ENCODE results near the gene TTC7B.

The TTC7B gene

DNA sequence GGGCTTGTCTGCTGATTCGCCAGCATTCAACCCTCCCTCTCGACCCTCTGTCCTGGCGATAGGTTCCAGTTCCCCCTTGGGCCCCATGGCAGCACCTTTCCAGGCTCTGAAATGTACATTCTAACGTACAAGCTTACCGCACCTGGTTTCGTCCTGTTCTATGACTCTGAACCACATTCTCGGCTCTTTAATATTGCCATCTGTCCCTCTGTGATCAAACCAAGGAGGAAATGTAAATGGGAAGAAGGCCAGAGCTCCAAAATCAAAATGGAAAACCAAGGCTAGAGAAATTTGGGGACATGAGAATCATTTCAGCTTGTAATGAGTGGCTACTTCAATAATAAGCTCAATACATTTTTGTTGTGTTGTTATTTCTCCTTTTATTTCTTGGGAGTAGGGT is 117.2 kb downstream of the TTC7B start:
- DNase-seq, result no peak

DNA sequence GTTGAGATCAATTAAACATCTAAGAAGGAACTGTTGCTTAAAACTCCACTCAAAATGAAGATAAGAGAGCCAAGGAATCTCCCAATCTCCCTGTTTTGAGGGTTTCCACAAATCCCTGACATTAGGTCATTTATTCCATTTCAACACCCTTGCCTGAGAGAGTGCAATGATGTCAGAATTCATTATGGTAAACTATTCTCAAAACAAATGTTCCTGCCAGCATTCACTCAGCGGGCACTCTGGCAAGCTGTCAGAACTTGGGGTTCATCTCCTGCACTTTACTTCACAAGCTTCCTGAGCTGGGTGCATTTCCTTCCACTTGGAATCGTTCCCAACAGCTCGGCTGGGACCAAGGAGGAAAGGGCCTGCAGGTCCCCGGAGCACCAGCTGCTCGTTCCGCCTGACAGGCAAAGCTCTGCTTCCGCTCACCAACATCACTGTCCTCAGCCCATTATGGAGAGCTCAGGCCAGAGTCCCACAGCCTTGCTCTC is 117.8 kb downstream of the TTC7B start:
- peak in 1 of 4 experiments; percentile 11 for DNase-seq

DNA sequence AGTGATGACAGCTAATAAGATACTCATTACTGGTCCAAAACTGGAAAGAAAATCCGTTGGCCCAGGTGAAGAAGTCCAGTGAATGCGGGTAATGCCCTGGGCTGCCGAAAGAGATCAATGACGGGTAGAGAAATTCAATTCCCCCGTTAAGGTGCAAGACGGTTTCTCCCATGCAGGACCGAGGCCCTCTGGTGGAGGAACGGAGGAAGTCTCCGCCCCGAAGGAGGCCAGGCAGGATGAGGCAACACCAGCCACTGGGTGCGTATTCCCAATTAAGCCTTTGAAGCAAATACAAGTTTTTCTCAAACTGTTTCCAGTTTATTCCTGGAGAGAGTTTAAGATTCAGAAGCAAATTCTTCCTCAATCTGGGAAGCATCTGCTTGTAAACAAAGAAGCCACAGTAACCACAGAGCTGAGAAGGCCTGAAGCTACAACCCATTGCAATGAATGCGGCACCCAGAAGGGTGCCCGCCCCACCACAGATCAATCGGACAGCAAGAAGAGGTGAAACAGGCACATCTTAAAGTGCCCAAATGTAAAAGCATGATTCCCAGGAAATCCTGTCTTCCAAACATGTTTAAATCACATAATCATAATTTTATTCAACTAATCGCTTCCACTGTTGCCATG is 118.5 kb downstream of the TTC7B start:
- DNase-seq, result peak; percentile 77 to 91 (median 82)

DNA sequence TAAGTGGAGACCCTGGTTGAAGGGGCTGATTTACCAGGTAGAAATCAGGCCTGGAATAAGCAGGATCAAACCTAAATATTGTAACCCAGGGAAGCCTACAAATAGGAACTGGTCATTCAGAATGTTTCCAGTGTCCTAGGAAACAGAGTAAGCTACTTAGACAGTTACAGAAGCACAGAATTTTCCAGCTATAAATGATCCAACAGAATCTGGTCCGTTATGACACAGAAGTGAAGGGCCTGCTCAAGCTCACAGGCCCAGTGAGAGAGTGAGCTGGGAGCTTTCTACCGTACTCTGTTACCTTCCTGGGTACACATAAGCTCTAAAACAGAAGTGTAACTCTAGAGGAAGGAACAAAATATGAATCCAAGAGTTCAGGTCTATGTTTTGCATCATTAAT is 119.1 kb downstream of the TTC7B start:
- no peak for DNase-seq

DNA sequence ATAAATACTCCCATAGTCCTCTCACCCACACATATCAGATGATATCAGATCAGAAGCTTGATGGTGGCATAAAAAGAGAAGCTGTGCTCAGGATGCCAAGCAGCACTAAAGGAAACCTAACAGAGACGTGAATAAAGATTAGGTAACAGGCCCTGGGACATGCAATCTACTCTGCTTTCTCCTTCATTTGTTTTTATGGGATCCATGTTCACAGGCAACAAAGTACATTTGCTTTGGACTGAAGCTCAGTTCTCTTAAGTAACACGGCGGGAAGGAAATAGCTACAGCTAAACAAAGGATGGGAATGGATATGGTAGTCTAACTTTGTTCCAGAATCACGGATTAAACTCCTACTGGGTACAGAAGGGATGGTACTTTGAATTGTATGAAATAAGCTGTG is 119.5 kb downstream of the TTC7B start:
- no peak for DNase-seq

DNA sequence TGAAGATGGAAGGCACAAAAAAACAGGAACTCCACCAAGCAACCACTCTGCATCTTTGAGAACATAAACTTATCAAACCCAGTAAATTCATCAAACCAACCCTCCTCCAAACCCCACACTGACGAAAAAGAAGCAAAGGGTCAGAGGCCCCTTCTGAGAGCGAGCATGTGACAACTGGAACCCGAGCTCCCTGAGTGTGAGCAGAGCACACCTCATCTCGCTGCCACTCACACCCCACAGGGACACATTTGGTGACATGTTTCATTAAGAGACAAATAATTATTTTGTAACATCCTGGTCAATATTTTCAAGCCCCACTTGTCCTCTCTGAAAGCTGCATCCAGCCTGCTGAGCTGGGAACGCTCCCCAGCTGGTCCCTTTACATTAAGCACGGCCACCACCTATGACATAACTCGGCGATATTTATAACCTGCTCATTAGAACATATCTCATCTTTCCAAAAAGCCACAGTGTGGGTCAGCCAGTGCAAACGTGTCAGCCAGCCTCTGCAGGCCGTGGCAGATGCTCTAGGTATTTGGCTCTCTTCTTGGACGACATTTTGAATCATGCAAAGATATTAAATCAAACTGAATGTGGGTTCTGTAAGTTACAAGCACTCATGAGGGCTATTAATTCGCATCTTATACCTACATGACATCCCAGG is 120.1 kb downstream of the TTC7B start:
- no peak for DNase-seq

DNA sequence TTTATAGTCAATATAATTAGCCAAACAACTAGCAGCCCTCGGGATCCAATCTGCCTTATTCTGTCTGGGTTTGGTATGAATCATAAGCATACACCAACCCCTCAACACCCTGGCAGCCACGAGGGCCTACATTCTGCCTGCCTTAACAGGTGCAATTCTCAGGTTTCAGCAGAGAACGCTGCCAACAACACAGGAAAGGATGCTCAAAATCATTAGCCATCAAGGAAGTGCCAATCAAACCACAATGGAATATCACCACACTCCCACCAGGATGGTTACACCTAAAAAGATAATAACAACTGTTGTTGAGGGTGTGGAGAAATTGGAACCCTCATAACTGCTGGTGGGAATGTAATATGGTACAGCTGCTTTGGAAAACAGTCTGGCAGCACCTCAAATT is 122.8 kb downstream of the TTC7B start:
- DNase-seq, result no peak

DNA sequence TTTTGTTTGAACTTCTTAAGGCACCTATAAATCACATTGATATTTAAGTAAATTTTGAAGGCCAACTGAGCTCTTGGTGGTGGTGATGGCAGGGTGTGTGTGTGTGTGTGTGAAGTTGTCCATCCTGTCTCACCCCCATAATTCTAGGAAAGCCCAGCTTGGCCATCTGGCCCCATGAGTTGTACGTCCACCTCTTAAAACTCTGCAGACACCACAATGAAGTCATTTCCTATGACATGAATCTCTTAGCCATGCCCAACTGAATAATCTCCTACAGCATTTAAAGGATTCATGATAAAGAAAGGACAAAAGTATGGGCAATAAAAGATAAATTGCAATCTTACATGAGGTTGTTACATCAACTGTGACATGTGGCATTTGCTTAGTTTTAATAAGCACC is 123.4 kb downstream of the TTC7B start:
- DNase-seq, result no peak

DNA sequence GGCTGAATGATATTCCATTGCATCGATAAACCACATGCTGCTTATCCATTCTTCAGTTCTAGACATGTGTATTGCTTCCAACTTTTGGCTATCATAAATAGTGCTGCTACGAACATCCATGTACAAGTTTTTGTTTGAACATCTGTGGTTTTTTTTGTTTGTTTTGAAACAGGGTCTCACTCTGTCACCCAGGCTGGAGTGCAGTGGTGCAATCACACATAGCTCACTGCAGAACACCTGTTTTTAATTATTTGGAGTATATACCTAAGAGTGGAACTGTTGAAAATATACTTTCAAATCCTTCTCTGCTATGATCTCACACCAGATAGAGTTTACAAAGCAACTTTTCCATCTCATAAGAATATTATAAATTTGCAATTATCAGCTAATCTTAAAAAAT is 124.2 kb downstream of the TTC7B start:
- no peak for DNase-seq

DNA sequence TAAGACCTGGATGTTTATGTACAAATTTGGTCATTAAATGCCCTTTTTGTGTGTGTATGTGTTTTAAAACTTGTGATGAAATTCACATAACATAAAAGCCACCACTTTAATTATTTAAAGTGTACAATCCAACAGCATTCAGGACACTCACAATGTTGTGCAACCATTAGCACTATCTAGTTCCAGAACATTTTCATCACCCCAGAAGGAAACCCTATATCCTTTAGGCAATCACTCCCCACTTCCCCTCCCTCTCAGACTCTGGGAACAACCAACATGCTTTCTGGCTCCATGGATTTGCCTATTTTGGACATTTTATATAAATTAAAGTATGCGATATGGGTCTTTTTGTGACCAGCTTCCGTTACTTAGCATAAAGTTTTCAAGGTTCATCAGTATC is 124.6 kb downstream of the TTC7B start:
- DNase-seq, result no peak

DNA sequence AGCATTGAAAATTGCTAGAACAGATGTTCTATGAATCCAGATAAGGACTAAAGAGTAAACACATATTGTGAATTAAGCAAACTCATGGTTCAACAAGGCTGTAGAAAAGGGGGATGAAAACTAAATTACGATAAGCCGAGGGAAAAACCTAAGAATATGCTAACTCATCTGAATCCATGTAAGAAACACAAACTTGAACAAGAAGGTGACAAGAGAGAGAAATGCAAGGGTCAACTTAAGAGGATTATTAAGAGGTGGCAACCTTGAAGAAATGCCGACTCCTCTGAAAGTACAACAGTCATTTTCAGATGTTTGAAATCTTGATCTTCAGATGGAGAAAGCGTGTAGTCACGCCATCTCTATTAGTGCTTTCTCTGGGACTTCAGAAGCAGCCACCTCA is 128.6 kb downstream of the TTC7B start:
- DNase-seq, result no peak

DNA sequence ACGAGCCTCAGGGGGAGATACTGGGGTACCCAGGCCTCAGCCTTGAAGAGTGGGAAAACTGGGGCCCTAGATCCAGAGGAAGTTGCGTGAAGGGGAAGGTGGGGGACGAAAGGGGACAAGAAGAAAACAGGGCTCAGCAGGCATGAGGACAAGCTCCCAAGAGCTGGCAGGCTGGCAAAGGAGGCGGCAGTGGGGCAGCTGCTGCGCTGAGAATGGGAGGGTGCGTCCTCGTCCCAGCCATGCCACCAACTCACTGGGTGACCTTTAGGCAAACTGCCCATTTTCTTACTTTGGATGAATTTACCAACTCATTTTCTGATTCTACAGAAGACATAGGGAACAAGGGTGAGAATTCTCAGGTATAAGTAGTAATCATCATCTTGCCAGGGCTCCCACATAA is 133.6 kb downstream of the TTC7B start:
- no peak for DNase-seq

DNA sequence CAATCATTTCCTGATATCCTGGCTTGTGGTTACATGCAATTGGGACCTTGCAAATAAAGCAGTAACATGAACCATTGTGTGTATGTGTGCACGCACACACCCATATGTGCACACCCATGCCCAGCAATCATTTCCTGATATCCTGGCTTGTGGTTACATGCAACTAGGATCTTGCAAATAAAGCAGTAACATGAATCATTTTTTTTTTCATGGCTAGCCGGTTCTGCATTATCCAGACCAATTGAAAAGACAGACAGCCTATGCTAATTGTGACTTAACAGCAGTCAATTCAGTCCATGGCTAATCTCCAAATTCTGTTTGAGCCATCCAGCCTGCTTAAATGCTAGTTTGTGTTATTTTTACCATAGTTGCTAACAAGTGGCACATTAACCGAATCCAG is 134.3 kb downstream of the TTC7B start:
- DNase-seq, result peak in 3 of 4 experiments; percentile 18 to 53 (median 20)

DNA sequence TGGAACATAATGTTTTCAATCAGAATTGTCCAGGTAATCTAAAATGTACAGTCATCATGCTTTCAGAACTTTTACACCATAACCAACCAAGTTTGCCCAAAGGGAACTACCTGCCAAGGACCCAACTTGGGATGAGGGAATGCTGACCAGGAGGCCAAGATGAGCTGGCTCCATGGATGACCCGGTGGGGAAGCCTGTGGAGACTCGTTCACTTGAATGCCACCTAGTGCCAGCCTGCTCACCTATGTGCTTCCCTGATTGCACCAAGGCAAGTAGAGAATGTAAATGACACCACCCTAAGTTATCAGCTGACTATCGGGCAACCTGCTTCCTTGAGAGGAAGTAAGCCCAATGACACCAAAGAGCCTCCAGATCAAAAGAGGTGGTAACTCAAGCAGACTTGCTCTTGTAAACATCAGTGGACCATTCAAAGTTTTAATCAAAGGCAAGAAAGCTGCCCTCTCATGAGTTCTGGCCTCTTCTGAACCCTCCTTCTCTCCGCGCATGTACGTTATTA is 137.3 kb downstream of the TTC7B start:
- no peak for DNase-seq

DNA sequence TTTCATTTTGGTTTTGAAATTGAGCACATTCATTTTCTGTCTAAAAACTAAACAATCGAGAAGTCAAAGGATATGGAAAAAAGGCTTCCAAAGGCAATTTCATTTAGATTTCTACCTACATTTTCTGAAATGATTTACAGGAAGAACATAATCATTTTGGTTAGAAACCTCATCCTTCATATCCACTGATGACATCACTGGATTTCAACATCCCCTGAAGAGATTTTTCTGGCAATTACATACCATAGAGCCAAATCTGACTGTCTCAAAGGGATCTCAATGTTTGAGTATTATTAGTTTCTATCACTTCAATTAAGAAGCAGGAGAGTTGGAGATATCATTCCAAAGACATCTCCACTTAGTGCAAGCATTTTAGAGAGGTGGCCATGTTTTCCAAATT is 137.8 kb downstream of the TTC7B start:
- peak in 2 of 4 experiments; percentile 44 to 51 for DNase-seq

DNA sequence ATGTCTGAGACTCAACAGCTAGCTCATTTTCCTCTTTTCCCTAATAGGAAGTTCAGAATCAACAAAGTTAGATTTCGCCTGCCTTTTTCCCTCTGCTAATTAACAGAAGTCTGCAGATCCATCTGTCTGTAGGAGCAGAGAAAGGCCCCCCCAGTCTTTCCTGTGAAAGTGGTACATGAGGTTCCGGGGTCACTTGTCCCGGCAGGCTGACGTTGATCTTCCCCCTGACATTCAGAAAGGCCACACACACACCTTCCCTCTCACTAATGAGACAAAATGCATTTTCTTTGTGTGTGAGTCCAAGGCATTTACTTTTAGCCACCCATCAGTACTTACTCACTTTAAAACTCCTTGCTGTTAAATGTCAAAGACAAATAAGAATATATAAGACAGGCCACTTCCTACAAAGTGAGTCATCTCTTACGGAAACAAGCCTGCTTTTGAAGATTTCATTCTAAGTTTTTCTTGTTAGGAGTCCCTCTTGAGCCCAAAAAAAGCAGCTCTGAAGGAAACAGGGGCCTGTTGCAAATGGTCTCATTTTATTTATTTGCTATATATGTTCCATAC is 138.7 kb downstream of the TTC7B start:
- DNase-seq, result peak in 2 of 4 experiments; percentile 60

DNA sequence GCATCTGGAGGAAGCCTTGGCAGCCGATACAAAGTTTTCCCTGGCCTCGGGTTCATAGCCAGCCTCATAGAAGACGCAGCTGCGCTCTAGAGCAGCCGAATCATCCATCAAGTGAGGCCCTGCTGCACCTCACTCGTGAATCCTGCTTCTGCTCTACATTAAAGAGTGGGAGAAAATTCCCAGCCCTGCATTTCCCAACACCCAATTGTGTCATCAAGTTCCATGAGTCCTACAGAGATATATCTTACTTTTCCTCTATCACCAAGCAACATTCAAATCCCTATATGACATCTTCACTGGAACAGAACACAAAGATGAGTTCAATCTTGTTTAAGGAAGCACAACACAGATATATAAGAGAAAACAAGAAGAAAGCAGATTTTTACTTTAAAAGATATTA is 139.3 kb downstream of the TTC7B start:
- DNase-seq, result peak in 2 of 4 experiments; percentile 16 to 28

DNA sequence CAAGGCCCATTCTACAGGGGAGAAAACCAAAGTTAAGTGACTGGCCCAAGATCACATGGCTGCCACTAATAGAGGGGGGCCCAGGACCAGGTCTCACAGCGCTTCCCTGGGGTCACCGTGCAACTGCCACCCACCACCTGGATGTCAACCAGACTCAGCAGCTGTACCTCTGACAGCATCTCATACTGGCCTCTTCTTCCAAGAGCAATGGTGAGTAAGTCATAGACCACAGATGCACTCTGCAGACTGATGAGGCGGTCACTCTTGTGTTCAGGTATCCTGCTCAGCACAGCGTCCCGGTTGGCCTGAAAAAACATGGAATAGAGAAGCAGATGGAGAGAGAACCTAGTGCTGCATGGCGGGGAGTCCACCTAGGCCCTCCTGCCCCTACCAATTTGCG is 139.9 kb downstream of the TTC7B start:
- no peak for DNase-seq

DNA sequence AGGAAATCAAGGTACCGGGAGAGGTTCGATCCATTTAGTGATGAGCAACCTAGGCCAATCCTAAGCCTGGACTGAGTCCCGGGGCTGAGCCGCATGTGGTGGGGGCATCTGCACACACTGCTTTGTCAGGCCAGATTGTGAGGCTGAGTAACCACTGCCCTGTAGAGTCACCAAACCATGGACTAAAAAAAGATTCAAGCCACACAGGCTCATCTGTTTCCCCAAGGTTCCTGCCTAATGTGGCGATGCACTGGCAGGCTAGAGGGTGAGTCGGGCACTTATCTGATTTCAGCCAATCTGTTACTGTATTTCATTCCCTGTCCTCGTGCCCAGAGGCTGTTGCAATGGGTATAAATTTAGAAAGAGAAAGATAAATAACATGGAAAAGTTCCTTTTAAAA is 140.8 kb downstream of the TTC7B start:
- peak; percentile 52 to 67 (median 63) for DNase-seq

DNA sequence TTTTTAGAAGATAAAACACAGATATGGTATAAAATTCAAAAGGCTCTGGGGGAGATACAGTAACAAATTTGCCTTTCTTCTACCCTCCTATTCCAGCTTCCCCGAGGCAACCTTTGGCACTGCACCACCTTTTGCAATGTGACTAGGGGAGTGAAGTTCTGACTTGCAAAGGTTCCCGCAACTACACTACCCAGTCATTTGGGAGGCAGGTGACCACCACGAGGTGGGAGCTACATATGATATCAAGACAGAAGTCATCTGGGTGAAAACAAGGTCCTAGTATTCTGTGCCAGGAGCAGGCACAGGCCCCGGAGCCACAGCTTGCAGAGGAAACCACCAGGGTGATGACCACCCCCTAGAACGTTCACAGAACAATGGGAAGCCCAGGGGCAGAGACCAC is 141.5 kb downstream of the TTC7B start:
- no peak for DNase-seq

DNA sequence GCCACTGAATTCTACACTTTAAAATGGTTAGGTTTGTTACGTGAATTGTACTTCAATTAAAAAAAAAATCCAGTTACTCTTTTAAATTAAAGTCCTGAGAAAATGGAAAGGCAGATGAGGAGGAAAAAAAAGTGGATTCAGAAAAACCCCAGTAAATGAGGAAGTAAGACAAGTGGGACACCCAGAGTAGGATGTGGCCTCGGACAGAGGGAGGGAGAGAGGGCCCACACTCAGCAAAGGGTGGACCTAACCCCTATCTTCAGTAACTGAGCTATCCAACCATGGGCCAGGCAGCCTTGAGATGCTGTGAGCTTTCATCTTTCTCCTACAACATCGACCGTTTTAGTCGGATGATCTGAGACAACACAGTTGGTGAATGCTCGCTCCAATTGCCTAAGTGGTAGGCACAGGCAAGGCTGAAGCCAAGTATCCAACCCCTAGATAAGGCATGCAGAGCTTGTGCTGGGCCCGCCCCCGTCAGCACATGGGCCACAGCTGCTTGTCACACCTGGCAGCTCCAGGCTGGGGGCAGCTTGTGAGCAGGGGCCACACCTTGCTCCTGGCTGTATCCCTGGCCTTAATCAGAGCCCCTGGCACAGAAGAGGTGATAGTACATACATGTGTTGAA is 142.1 kb downstream of the TTC7B start:
- peak; percentile 46 to 65 (median 58) for DNase-seq

DNA sequence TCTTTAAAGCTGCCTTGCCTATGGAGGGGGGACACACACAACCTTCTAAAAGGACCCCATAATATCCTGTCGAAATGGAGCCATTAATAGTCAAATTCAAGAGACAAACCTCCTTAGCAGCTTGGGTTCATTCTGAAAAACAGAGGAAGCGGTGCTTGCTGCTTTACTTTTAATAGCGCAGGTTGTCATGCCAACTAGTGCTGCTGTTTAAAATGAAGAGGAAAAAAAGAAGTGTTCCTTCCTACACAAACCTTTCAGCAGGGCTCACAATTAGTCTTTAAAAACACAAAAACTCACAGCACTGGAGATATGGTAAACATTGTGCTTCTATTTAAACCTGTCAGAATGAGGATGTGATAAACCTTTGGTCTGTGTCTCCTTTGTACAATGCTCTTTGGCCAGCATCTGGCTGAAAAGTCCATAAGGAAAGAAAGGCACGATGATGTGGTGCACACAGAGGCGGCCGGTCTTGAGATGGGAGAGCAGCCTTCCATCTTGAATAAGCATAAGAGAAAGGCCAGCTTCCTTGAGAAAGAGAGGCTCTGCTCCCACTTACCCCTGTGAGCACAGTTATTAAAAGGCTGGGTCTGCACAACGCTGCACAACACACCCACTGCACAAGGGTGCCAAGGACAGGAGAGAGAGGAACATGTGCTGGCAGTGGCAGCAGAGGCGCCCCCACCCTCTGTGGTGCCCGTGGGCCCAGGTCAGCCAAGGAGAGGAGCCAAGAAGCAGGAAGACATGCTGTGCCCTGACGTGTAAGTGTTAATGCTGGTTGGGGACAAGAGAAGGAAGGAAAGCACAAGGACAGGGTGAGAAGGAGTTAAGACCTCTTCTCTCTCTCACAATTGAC is 144.6 kb downstream of the TTC7B start:
- peak; percentile 33 to 68 (median 54) for DNase-seq
